SK-N-SH (cell line): ENCODE measurements around the gene CTNNB1. TPM values are rescaled to one million over a fixed set of nuclear protein-coding genes. Genes with fewer than 3 reads are reported as not detected.

Experiments used
- CTCF ChIA-PET: fragments of 300-600, 350-600 bp; formaldehyde crosslinking; extraction: SDS; loops from one replicate; lab custom pipeline; 2021; lab: Yijun Ruan, JAX
- POLR2A ChIA-PET: fragments of 350-600 bp; sonication (Branson Sonifier 250); formaldehyde crosslinking; extraction: SDS; loops from one replicate; lab custom pipeline; 2020; ENCODE audit warnings: antibody characterized with exemption, inconsistent platforms; lab: Yijun Ruan, JAX
- DNase-seq: peaks from one replicate; pipeline ENCODE4 v3.0.0; 2012
- H2AFZ ChIP-seq: fragments of 200-600 bp; sonication (generic); 2 replicates; pipeline ENCODE4 v1.8.1; 2016; ENCODE audit warnings: antibody characterized with exemption, mild to moderate bottlenecking, low read depth
- H3F3A ChIP-seq: fragments of 200-600 bp; sonication (generic); replicated peaks from 2 replicates; pipeline ENCODE3; 2016; ENCODE audit warnings: antibody characterized with exemption, mild to moderate bottlenecking; ENCODE audit not compliant: insufficient read depth
- H3K27ac ChIP-seq, 2 experiments: fragments of 200-500 bp in 1 of 2; fragments of 200-600 bp in 1 of 2; sonication (Bioruptor generic) in 1 of 2; sonication (generic), shearing (Covaris generic) in 1 of 2; 2 replicates each; pipeline versions ENCODE4 v1.5.1 to v1.6.1; 2014 to 2016; ENCODE audit warnings: low read depth in 2 of 2, inconsistent platforms in 1 of 2, low read length in 1 of 2, mild to moderate bottlenecking in 1 of 2, mixed read lengths in 1 of 2
- H3K27me3 ChIP-seq: fragments of 200-600 bp; sonication (generic), shearing (Covaris generic); 2 replicates; pipeline ENCODE4 v1.6.1; 2016; ENCODE audit warnings: mixed run types; ENCODE audit not compliant: insufficient read depth
- H3K36me3 ChIP-seq, 2 experiments: fragments of 200-500 bp in 1 of 2; fragments of 200-600 bp in 1 of 2; sonication (Bioruptor generic) in 1 of 2; sonication (generic) in 1 of 2; replicated peaks in 1 of 2; 2 replicates each; pipeline versions ENCODE3 to v1.5.1; 2014 to 2016; ENCODE audit warnings: low read length in 1 of 2, mild to moderate bottlenecking in 1 of 2; ENCODE audit not compliant: insufficient read depth in 2 of 2, control insufficient read depth in 1 of 2
- H3K4me1 ChIP-seq, 2 experiments: fragments of 200-500 bp in 1 of 2; fragments of 200-600 bp in 1 of 2; sonication (Bioruptor generic) in 1 of 2; sonication (generic), shearing (Covaris generic) in 1 of 2; 2 replicates each; pipeline versions ENCODE4 v1.5.1 to v1.6.1; 2014 to 2016; ENCODE audit warnings: low read depth in 1 of 2, low read length in 1 of 2, mixed run types in 1 of 2; ENCODE audit not compliant: insufficient read depth in 2 of 2, control insufficient read depth in 1 of 2
- H3K4me2 ChIP-seq: fragments of 200-600 bp; sonication (generic), shearing (Covaris generic); 2 replicates; pipeline ENCODE4 v1.6.1; 2017; ENCODE audit warnings: mixed run types
- H3K4me3 ChIP-seq, 2 experiments: fragments of 200-500 bp in 1 of 2; fragments of 200-600 bp in 1 of 2; sonication (Bioruptor generic) in 1 of 2; sonication (generic), shearing (Covaris generic) in 1 of 2; 2 replicates each; pipeline versions ENCODE4 v1.5.1 to v1.8.1; 2014 to 2016; ENCODE audit warnings: low read depth in 2 of 2, inconsistent platforms in 1 of 2, low read length in 1 of 2, mild to moderate bottlenecking in 1 of 2, mixed read lengths in 1 of 2, moderate library complexity in 1 of 2
- H3K79me2 ChIP-seq: fragments of 200-600 bp; sonication (generic); 2 replicates; pipeline ENCODE4 v1.8.1; 2017; ENCODE audit warnings: mild to moderate bottlenecking; ENCODE audit not compliant: insufficient read depth
- H3K9ac ChIP-seq: fragments of 200-600 bp; sonication (generic); 2 replicates; pipeline ENCODE4 v1.6.1; 2017; ENCODE audit warnings: mixed run types
- H3K9me2 ChIP-seq: fragments of 200-600 bp; sonication (generic); 2 replicates; pipeline ENCODE4 v1.6.1; 2017; ENCODE audit warnings: mixed run types
- H3K9me3 ChIP-seq: fragments of 200-600 bp; sonication (generic); 2 replicates; pipeline ENCODE4 v1.6.1; 2017; ENCODE audit warnings: mixed run types, mild to moderate bottlenecking, moderate library complexity
- H4K20me1 ChIP-seq: fragments of 200-600 bp; sonication (generic); 2 replicates; pipeline ENCODE4 v1.6.1; 2017; ENCODE audit warnings: mild to moderate bottlenecking, mixed run types; ENCODE audit not compliant: insufficient read depth
- ELF1 ChIP-seq: IDR thresholded peaks from 2 replicates; pipeline ENCODE4 v1.4.0; 2012
- EP300 ChIP-seq, 2 experiments: IDR thresholded peaks; 2 replicates each; pipeline versions ENCODE4 v1.4.0 to v1.6.1; 2012; ENCODE audit warnings: borderline replicate concordance in 1 of 2, low read depth in 1 of 2, low read length in 1 of 2
- EZH2phosphoT487 ChIP-seq: fragments of 200-600 bp; sonication (generic); IDR thresholded peaks from 2 replicates; pipeline ENCODE4 v1.6.1; 2017; ENCODE audit warnings: low read depth, mixed run types, mild to moderate bottlenecking, antibody characterized with exemption, moderate library complexity, borderline replicate concordance
- FOSL2 ChIP-seq: IDR thresholded peaks from 2 replicates; pipeline ENCODE4 v1.4.0; 2012; ENCODE audit warnings: low read depth, mild to moderate bottlenecking, moderate library complexity, borderline replicate concordance
- FOXM1 ChIP-seq: IDR thresholded peaks from 2 replicates; pipeline ENCODE4 v1.4.0; 2012; ENCODE audit warnings: low read depth, mild to moderate bottlenecking
- GABPA ChIP-seq: IDR thresholded peaks from 2 replicates; pipeline ENCODE4 v1.4.0; 2012; ENCODE audit warnings: low read depth, mild to moderate bottlenecking
- GATA2 ChIP-seq: sonication (generic); formaldehyde crosslinking; IDR thresholded peaks from 2 replicates; pipeline ENCODE4 v1.5.0; 2020; ENCODE audit warnings: mild to moderate bottlenecking, missing genetic modification reagents
- JUND ChIP-seq: IDR thresholded peaks from 2 replicates; pipeline ENCODE4 v1.4.0; 2012
- NRF1 ChIP-seq: IDR thresholded peaks from 2 replicates; pipeline ENCODE4 v1.6.1; 2012; ENCODE audit warnings: low read depth, mild to moderate bottlenecking, low read length
- POLR2AphosphoS5 ChIP-seq: IDR thresholded peaks from 2 replicates; pipeline ENCODE4 v1.6.1; 2012; ENCODE audit warnings: low read depth, low read length
- RAD21 ChIP-seq: IDR thresholded peaks from 2 replicates; pipeline ENCODE4 v1.6.1; 2012; ENCODE audit warnings: mild to moderate bottlenecking, low read length
- RCOR1 ChIP-seq: fragments of 150-350 bp; IDR thresholded peaks from 2 replicates; pipeline ENCODE4 v1.6.1; 2017; ENCODE audit warnings: antibody characterized with exemption, low read length
- REST ChIP-seq: IDR thresholded peaks from 2 replicates; pipeline ENCODE4 v1.6.1; 2012; ENCODE audit warnings: mild to moderate bottlenecking, low read depth, low read length, moderate library complexity
- SIN3A ChIP-seq: IDR thresholded peaks from 2 replicates; pipeline ENCODE4 v1.6.1; 2012; ENCODE audit warnings: low read depth, mild to moderate bottlenecking, low read length, moderate library complexity, borderline replicate concordance
- TAF1 ChIP-seq: IDR thresholded peaks from 2 replicates; pipeline ENCODE4 v1.6.1; 2012; ENCODE audit warnings: low read depth, mild to moderate bottlenecking, low read length, moderate library complexity, borderline replicate concordance
- TEAD4 ChIP-seq: IDR thresholded peaks from 2 replicates; pipeline ENCODE4 v1.4.0; 2012; ENCODE audit warnings: mild to moderate bottlenecking, borderline replicate concordance; ENCODE audit not compliant: insufficient read depth
- USF1 ChIP-seq: IDR thresholded peaks from 2 replicates; pipeline ENCODE4 v1.4.0; 2012; ENCODE audit warnings: low read depth, borderline replicate concordance
- YY1 ChIP-seq: IDR thresholded peaks from 2 replicates; pipeline ENCODE4 v1.4.0; 2012; ENCODE audit warnings: low read depth, mild to moderate bottlenecking
- WGBS: methylation state at CpG from one replicate; pipeline ENCODE4 v1.1.6; 2017; ENCODE audit warnings: low lambda C conversion rate; 5-methylcytosine and 5-hydroxymethylcytosine counted together
- polyA plus RNA-seq, 3 experiments: library from polyadenylated mRNA; depleted of rRNA; stranded (reverse); fragments of >200 nt; gene quantifications; 2 replicates each; pipeline ENCODE4 v1.2.3, GENCODE V29; 2012
- TF ChIP-seq, protein P1 (sequence below): fragments of 150-350 bp; IDR thresholded peaks from 2 replicates; pipeline ENCODE4 v1.6.1; 2016; ENCODE audit warnings: mild to moderate bottlenecking, low read depth, low read length
- TF ChIP-seq, protein P2 (sequence below): IDR thresholded peaks from 2 replicates; pipeline ENCODE4 v1.4.0; 2012; ENCODE audit warnings: low read depth

Gene CTNNB1
- polyA plus RNA-seq, 1 of the 3 experiments (the other 2 are of a cell fraction): 178 TPM

GRCh38 chr3:41202075-41202833 lies 2.9 kb downstream of the CTNNB1 start:
- Histone ChIP-seq H3K4me1 (peaks cover 13 to 14% of the 10 kb centered on the region in 2 experiments; a peak in 3 of 4 replicates), H3K36me3 (no peaks in the 10 kb centered on the region), H4K20me1 (peaks cover 73% of the 10 kb centered on the region), H3K9me3 (no peaks in the 10 kb centered on the region), H3K9me2 (no peaks in the 10 kb centered on the region), H3K27me3 (no peaks in the 10 kb centered on the region), H3F3A (no peaks in the 10 kb centered on the region), H3K79me2 (peaks cover 81% of the 10 kb centered on the region), H3K4me3 (peak overlapping the region; percentile 85 to 97), H3K9ac (peak overlapping the region; percentile 77; the same call in 1 of the 2 replicates), H3K4me2 (peak overlapping the region; percentile 81)
- CTCF ChIA-PET: interaction anchor here (0.6 to 6.5 kb wide), 8 partner anchors 13 to 820 kb away, joined by 3 to 61 read pairs (median 3); no protein-coding TSS in a partner anchor
- WGBS: 60% methylated on average over 5 of the region's 5 CpGs
- DNase-seq: no peak
- TF ChIP-seq RAD21 (no peak), EP300 (IDR thresholded peaks at IDR 0.05; ENCODE audit: borderline replicate concordance in 1 of 2, low read depth in 1 of 2, low read length in 1 of 2) (no peak), NRF1 (no peak), SIN3A (no peak), TEAD4 (no peak), USF1 (no peak)
- TF ChIP-seq, protein P1, sequence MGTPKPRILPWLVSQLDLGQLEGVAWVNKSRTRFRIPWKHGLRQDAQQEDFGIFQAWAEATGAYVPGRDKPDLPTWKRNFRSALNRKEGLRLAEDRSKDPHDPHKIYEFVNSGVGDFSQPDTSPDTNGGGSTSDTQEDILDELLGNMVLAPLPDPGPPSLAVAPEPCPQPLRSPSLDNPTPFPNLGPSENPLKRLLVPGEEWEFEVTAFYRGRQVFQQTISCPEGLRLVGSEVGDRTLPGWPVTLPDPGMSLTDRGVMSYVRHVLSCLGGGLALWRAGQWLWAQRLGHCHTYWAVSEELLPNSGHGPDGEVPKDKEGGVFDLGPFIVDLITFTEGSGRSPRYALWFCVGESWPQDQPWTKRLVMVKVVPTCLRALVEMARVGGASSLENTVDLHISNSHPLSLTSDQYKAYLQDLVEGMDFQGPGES: no peak
- TF ChIP-seq, protein P2, sequence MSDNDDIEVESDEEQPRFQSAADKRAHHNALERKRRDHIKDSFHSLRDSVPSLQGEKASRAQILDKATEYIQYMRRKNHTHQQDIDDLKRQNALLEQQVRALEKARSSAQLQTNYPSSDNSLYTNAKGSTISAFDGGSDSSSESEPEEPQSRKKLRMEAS: no peak
- TF ChIP-seq, all 33 proteins: peak for 0
- POLR2A ChIA-PET: no interaction called here
- no peak overlapping the region; the same call in 1 of the 2 replicates for H2AFZ ChIP-seq
- peak overlapping the region; percentile 29 to 39; a peak in 3 of 4 replicates for H3K27ac ChIP-seq

- H3K4me3 ChIP-seq: peak overlapping the region in 1 of 2 experiments; percentile 85; a peak in 3 of 4 replicates
- peak; percentile 49 for DNase-seq
- no peak; the same call in 1 of the 2 replicates for TF ChIP-seq YY1
- 0 out of 2 replicates have a peak, but pooled peaks have one; percentile 20 for TF ChIP-seq RCOR1
- no peak for TF ChIP-seq POLR2AphosphoS5
- no peak for TF ChIP-seq TEAD4
- no peak for TF ChIP-seq GATA2 (CRISPR knock-in tag)
- no peak for TF ChIP-seq TAF1
- TF ChIP-seq REST: no peak
- TF ChIP-seq GABPA: no peak
- no peak for TF ChIP-seq FOXM1
- no peak for TF ChIP-seq EZH2phosphoT487
- TF ChIP-seq, protein P2: no peak
- peak; percentile 63 for TF ChIP-seq RAD21
- no peak for TF ChIP-seq JUND
- no peak for TF ChIP-seq ELF1
- no peak for TF ChIP-seq FOSL2
Measured at GRCh38 chr3:41202834-41203345, 3.6 kb downstream of the CTNNB1 start.

More at GRCh38 chr3:41202834-41203345, 3.6 kb downstream of the CTNNB1 start:
- no peaks in the 10 kb centered on the region for H3K9me3 ChIP-seq
- no peak overlapping the region for H3K9ac ChIP-seq
- peak overlapping the region; percentile 29 to 39; a peak in 2 of 4 replicates for H3K27ac ChIP-seq
- H3K79me2 ChIP-seq: peaks cover 88% of the 10 kb centered on the region
- ChIA-PET POLR2A (no interaction called here), CTCF (interaction anchor here (0.6 to 6.5 kb wide), 7 partner anchors 13 to 820 kb away, joined by 3 to 61 read pairs (median 3); no protein-coding TSS in a partner anchor)
- H4K20me1 ChIP-seq: peaks cover 80% of the 10 kb centered on the region
- H3K9me2 ChIP-seq: no peaks in the 10 kb centered on the region
- peak overlapping the region; percentile 81; the same call in 1 of the 2 replicates for H3K4me2 ChIP-seq
- H3K27me3 ChIP-seq: no peaks in the 10 kb centered on the region
- peaks cover 0 to 4% of the 10 kb centered on the region in 2 experiments for H3K36me3 ChIP-seq
- no peak overlapping the region for H2AFZ ChIP-seq
- H3K4me1 ChIP-seq: peaks cover 13 to 16% of the 10 kb centered on the region in 2 experiments; a peak in 3 of 4 replicates
- no peaks in the 10 kb centered on the region for H3F3A ChIP-seq
